Measurements from ENCODE around the gene CACNA1D.

DNA sequence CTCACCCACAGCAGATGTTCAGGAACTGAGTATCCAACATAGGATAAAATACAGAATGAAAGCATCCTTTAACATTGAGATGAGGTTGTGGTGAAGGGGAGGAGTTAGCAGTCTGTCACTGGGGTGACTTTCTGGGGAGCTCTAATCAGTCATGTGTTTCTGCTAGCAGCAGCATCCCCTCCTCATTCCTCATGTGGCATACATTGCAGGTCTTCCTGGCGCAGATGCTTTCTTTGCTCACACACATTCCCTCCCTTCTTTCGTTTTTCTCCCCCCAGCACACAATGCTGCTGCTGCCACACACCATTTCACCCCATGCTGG lies 135.0 kb downstream of the CACNA1D start:
- TF ChIP-seq YY1 (IDR thresholded peaks at IDR 0.05; ENCODE audit: borderline replicate concordance in 1 of 3, control insufficient read depth in 1 of 3, extremely low read depth in 1 of 3, insufficient read depth in 3 of 3, insufficient read length in 1 of 3, insufficient replicate concordance in 2 of 3, low read depth in 1 of 3, low read length in 2 of 3) (no peak), ZNF780A (CRISPR knock-in tag; IDR thresholded peaks at IDR 0.05) (no peak), RB1 (IDR thresholded peaks at IDR 0.05; ENCODE audit: low read depth) (no peak), HDGF (IDR thresholded peaks at IDR 0.05) (no peak), ZNF311 (CRISPR knock-in tag; IDR thresholded peaks at IDR 0.05) (no peak), MTF1 (CRISPR knock-in tag; IDR thresholded peaks at IDR 0.05; ENCODE audit: borderline replicate concordance) (no peak), EZH2 (IDR thresholded peaks at IDR 0.05; ENCODE audit: borderline replicate concordance, low read depth, low read length) (no peak), ZNF316 (IDR thresholded peaks at IDR 0.05) (no peak)

Data from K562 (cell line).